Superior temporal gyrus (tissue), 1 donor: Measurements from ENCODE around the gene DDX27.
"Not testable (repeated sequence)": the region's sequence is repeated elsewhere in the genome, so short reads cannot be mapped to it uniquely, and the experiment has no call there.

Experiments used
- DNase-seq: peaks from one replicate; pipeline ENCODE4 v3.0.0-alpha.2; 2016; ENCODE audit errors: extremely low spot score

The DDX27 gene

GRCh38 chr20:49203011-49203410 lies 16.2 kb upstream of the DDX27 start:
- DNase-seq: no peak

GRCh38 chr20:49203746-49204145 lies 15.5 kb upstream of the DDX27 start:
- no peak for DNase-seq

- no peak for DNase-seq
These were observed 12.1 kb upstream of the DDX27 start for GRCh38 chr20:49207076-49207475.

GRCh38 chr20:49210101-49210756 lies 9.0 kb upstream of the DDX27 start:
- DNase-seq: peak; percentile 18

GRCh38 chr20:49210757-49211110 lies 8.5 kb upstream of the DDX27 start:
- DNase-seq: no peak

GRCh38 chr20:49214571-49214970 lies 4.6 kb upstream of the DDX27 start:
- no peak for DNase-seq

- DNase-seq: no peak
These were observed 4.0 kb upstream of the DDX27 start for GRCh38 chr20:49215232-49215631.

- DNase-seq: peak; percentile 98
These were observed 2.1 kb upstream of the DDX27 start for GRCh38 chr20:49216991-49217578.

GRCh38 chr20:49218739-49219090 lies 501 bp upstream of the DDX27 start:
- DNase-seq: not testable (repeated sequence)

- DNase-seq: no peak
These were observed 962 bp downstream of the DDX27 start for GRCh38 chr20:49219924-49220831.

GRCh38 chr20:49225896-49226295 lies 6.7 kb downstream of the DDX27 start:
- no peak for DNase-seq

- no peak for DNase-seq
These were observed 9.5 kb downstream of the DDX27 start for GRCh38 chr20:49228676-49229075.

GRCh38 chr20:49229381-49229780 lies 10.2 kb downstream of the DDX27 start:
- DNase-seq: no peak

- no peak for DNase-seq
These were observed 10.8 kb downstream of the DDX27 start for GRCh38 chr20:49230021-49230420.

GRCh38 chr20:49230561-49231133 lies 11.4 kb downstream of the DDX27 start:
- no peak for DNase-seq

- DNase-seq: no peak
These were observed 12.3 kb downstream of the DDX27 start for GRCh38 chr20:49231471-49231870.

- no peak for DNase-seq
These were observed 14.0 kb downstream of the DDX27 start for GRCh38 chr20:49233226-49233625.

- DNase-seq: no peak
These were observed 15.6 kb downstream of the DDX27 start for GRCh38 chr20:49234831-49235230.

- no peak for DNase-seq
These were observed 17.1 kb downstream of the DDX27 start for GRCh38 chr20:49236301-49236700.

GRCh38 chr20:49237531-49237930 lies 18.3 kb downstream of the DDX27 start:
- DNase-seq: no peak

GRCh38 chr20:49245921-49246740 lies 26.9 kb downstream of the DDX27 start:
- DNase-seq: peak; percentile 85
